GM21423 (cell line): ENCODE measurements around the gene GRIA2.
"Not testable (repeated sequence)": the region's sequence is repeated elsewhere in the genome, so short reads cannot be mapped to it uniquely, and the experiment has no call there.

Experiments used
- ATAC-seq: cut with Tn5 transposase; IDR thresholded peaks from one replicate; pipeline ENCODE4 v1.9.1; 2021; ENCODE audit warnings: mild to moderate bottlenecking, moderate library complexity; ENCODE audit not compliant: unreplicated experiment

The GRIA2 gene

DNA sequence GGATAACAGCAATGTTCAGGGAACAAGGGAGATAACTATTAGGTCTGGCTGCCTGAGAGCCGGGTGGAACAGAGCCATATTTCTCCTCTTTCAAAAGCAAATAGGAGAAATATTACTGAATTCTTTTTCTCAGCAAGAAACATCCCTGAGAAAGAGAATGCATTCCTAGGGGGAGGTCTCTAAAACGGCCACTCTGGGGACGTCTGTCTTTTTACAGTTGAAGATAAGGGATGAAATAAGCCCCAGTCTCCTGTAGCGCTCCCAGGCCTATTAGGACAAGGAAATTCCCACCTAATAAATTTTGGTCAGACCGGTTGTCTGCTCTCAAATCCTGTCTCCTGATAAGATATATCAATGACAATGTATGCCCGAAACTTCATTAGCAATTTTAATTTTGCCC lies 37.6 kb downstream of the GRIA2 start:
- not testable (repeated sequence) for ATAC-seq

DNA sequence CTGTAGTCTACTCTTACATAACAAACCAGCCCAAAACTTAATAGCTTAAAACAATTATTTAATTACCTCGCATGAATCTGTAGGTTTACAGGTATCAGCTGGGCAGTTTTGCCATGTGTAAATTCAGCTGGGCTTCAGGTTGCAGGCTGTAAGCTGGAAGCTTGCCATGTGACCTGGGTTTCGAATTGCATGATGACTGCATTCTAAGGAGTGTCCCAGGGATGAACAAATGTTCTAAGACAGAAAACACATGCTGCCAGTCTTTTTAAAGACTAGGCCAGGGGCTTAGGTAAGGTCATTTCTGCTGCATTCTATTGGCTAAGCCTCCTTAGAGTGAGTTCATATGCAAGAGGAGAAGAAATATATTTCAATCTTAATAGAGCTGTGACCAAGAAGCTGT lies 44.8 kb downstream of the GRIA2 start:
- ATAC-seq, result no peak

DNA sequence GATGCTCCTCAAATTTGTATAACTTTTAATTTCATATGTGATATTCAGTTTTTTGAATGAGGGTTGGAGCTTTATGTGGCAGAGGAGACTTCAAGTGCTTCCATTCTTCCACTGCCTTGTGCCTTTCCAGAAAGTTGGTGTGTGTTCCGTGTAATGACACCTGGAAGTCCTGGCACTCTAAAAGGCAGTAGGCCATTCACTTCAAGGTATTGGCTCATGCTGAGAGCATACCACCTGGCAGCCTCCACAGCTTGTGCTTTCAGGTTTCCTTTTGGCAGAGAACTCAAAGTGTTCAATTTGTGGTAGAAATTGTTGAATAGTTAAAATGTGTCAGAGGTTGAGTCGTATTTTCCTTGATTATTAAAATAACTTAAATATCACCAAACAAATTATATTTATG lies 49.6 kb downstream of the GRIA2 start:
- no peak for ATAC-seq

DNA sequence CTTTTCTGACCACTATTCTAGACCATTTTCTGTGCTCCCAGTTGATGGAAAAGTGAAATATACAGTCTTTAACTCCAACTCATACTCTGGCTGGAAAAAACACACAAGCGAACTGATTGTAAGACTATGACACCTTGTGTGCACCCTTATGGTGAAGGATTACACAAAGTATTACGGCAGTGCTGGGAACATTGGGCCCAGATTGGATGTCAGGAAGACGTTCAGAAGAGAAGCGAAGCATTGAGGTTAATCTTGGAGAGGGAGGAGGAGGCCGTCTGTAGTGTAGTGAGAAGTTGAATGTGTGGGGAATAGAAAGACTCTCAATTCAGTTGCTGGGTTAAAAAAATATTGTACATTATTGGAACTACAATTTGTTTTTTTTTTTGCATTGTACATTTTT lies 50.0 kb downstream of the GRIA2 start:
- no peak for ATAC-seq

DNA sequence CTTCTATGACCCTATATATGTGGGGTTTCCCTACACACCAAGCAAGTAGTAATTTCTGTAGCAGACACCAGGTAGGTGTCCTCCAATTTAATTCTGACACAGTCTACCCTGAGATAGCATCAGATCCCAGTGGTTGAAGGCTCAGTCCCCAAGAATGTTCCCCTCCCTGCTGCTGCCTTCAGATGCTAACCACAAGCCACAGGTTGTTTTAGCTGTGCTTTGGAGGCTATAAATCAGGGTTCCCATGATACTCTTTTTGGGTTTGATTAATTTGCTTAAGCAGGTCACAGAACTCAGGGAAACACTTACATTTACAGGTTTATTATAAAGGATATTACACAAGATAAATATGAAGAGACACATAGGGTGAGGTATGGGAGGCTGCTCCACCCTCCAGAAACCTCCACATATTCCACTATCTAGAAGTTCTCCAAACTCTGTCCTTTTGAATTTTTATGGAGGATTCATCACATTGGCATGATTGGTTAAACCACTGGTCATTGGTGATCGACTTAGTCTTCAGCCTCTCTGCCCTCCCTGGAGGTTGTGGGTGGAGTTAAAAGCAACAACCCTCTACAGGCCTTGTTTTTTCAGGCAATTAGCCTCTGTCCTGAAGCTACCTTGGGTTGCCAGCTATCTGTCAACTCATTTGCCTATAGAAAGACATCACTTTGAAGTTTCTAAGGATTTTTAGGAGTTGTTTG lies 50.8 kb downstream of the GRIA2 start:
- ATAC-seq, result no peak

DNA sequence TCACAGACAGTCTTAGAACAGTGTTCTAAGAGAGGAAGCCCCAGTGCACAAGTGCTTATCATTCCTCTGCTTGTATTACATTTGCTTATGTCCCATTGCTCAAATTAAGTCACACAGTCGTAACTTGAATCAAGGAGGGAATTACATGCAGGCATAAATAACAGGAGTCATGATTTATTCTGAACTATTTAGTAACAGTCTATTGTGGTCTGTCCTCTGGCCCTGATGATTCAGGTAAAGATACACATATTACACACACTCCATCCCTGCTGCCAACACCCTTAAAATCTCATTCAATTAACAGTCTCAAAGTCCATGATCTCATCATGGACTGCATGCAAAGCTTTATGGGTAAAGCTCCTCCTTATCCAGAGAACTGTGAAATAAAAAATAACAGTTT lies 60.1 kb downstream of the GRIA2 start:
- ATAC-seq, result no peak

DNA sequence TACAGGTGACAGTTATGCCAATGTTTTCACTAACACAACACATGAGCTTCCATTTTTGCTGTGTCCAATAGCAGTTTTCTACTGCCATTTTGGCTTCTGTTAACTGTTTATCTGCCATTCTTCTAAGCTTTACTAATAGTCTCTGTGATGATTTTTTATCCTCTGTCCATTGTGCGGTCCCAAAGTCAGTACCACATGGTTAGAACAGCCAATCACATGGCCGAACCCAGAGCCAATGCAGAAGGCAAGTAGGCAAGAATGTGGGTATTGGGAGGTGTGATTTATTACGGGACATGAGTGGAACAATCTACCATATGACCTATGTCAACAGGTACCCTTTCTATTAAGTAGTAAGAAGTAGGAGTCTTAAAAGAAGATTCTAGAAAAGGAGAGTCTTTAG lies 61.5 kb downstream of the GRIA2 start:
- no peak for ATAC-seq

DNA sequence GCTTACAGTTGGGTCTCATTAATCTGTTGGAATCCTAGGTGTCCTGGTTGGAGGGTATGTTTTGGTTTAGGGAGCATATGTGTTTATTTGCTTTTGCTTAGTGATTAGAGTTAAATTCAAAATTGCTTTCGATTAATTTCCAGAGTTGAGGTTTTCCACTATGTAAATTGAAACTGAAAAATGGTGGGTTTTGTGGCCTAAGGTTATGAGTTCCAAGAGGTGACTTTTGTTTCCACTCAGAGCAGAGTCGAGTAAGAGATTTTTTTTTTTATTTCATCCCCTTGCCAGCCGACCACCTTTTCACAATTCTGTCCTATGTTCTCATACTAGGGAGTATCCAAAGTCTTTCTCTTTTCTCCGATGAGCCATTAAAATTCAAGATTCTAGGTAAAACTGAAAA lies 66.9 kb downstream of the GRIA2 start:
- no peak for ATAC-seq

DNA sequence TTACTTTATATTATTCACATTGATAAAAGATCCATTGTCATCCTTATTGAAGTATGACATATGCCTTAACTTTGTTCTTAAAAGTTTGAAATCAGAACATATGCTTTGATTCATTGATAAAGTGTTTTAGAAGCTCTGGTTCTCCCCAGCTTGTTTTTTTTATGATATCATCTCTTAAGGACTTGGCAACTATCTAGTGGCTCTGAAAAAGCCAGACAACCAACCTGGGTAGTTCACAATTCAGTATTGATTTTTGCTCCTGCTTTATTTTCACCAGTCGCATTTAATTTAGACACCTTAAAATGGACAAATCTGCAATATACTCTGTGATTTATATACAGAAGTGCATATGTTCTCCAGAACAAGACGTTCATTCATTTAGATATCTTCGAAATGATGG lies 70.1 kb downstream of the GRIA2 start:
- ATAC-seq, result no peak

DNA sequence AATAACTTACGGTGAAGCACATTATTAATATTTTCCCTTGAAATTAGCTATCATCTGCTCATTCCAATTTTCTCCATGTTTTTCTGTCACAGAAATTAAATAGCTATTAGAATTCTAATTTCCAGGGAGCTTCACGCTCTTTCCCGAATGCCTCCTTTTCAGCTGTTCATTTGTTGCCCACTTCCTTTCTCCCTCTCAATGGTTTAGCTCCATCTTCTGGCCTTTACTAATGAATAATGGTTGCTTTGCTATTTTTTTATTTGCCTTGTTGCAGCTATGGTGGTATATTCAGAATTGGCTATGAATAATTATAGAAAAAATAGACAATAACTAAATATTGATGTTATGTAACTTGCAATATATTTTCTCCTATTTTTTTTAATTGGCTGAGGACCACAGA lies 70.5 kb downstream of the GRIA2 start:
- no peak for ATAC-seq

DNA sequence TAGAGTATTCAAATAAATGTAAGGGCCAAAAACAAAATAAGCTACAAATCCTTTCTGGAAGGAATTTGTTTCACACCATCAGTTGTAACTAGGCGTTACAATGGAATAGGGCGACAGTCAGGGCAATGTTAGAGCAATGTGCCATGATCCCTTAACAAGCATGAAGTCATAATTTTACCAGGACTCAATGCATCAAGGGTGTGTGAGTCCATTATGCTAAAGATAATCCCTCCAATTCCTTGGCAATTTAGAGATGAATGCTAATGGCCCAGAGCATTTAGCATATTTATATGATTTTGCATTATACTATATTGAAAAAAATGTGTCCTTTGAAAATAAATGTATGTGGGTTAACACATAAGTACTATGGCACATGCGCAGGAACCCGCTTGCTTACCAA lies 73.1 kb downstream of the GRIA2 start:
- ATAC-seq, result no peak

DNA sequence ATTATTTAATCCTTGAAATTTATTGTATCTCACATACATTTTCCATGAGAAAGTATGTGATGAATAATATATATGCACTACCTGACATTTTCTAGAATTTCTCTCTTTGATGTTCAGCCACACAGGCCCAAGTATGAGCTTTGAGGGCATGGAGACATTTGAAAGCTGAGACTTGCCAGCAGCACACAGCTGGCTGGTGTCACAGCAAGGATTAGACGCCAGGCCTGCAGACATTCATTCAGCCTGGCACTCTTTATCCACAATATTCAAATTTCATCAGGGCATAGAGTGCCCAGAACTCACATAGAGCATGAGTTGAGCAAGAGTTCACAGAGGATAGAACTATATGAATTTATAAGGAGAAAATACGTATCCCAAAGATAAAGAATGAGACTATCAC lies 74.0 kb downstream of the GRIA2 start:
- ATAC-seq, result no peak

DNA sequence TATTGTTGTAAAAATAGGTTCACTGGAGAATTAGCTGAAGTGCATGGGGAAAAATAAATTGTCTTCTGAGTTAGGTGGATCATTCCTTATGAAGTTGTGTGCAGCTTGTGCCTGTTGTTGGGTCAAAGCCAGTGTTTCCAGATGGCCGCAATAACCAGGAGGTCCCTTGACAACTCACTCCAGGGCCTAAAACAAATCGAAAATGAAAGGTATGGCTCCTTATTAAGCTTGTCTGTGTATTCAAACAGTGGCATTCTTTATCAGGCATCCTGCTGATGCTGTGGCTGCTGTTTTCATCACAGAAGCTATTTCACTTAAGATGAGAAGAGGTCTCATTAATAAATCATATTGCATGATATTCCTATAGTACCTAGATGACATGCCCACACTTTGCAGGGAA lies 80.2 kb downstream of the GRIA2 start:
- no peak for ATAC-seq

DNA sequence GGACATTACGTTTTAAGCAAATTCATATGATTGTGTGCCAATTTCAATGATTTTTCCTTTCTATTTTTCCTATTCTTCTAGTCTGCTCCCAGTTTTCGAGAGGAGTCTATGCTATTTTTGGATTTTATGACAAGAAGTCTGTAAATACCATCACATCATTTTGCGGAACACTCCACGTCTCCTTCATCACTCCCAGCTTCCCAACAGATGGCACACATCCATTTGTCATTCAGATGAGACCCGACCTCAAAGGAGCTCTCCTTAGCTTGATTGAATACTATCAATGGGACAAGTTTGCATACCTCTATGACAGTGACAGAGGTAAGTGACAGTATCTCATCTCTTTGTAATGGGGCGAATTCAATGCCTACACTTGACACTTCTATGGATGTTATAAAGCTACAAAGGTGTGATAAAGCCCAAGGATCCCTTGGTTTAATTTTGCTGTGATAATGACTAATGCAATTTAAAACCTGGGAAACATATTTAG lies 83.0 kb downstream of the GRIA2 start:
- no peak for ATAC-seq

DNA sequence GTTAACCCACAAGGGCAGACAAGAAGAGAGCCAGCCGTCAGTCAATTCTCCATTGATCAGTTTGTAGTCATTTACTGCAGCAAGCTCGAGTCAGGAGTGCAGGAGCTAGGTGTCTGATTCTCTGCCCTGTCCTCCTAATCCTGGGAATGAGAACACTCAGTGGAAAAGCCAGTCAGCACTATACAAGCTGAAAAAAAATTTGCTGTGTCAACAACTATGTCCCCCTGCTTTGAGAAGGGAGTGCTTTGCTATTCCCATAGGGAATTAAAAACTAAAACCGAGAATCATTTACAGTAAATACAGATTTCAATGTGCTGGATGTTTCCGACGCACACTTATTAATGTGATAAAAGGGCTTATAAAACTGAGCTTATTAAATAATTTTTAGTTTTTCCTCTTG lies 84.2 kb downstream of the GRIA2 start:
- no peak for ATAC-seq

DNA sequence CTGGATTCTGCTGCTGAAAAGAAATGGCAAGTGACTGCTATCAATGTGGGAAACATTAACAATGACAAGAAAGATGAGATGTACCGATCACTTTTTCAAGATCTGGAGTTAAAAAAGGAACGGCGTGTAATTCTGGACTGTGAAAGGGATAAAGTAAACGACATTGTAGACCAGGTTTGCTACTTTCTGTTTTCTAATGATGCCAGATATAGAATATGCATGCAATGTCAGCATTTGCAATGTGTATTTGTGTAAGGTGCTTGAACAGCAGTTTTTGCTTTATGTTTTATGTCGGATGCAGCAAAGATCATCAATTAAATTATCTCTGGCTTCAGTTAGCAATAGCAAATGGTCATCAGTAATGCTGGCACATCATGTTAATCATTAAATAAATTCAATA lies 92.2 kb downstream of the GRIA2 start:
- no peak for ATAC-seq

DNA sequence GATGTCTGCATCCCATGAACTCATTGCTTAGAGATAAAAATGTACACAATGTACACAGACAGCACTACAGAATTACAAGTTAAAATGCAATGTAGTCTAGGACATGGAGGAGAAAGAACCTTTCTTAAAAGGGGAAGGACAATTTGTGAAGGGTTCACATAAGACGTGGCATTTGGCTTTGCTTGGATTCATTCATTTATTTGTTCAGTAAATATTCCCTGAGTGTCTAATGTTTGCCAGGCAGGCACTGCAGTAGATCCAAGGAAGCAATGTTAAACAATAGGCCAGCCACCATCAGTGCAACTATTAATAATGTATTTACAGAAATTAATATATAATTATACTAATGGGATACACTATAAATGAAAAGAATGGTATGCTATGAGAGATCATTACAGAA lies 94.4 kb downstream of the GRIA2 start:
- ATAC-seq, result no peak

DNA sequence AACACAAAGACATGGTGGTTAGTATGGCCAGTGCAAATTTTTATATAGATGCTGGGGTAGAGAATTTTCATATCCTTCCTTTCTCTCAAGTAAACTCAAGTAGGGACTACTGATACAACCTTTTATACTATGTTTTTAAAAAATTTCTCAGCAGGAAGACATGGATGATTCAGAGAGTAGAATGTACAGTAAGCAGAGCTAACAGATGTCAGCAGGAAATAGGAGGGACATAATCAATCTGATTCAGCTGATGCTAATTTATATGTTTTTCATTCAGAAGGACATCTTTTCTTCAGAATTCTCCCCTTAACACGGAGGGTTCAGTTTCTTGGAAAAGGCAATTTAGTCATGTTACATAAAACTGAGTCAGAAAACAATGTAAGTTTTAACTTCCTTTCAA lies 95.4 kb downstream of the GRIA2 start:
- ATAC-seq, result no peak

DNA sequence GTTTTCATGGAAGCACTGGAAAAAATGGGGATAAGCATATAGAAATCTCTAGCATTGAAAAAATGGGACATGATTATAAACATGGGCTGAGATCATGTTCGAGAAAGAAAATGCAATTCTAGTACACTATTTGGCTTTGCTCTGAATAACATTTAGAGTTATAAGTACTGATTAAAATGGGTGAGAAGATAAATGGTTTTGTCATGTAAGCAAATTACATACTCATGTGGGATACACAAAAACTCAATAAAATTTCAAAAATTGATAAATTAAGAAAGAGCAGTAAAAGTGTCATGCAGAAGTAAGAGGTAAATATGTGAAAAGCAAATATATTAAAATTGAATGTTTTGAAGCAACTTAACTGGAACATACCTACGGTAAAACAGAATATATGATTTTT lies 99.6 kb downstream of the GRIA2 start:
- no peak for ATAC-seq

DNA sequence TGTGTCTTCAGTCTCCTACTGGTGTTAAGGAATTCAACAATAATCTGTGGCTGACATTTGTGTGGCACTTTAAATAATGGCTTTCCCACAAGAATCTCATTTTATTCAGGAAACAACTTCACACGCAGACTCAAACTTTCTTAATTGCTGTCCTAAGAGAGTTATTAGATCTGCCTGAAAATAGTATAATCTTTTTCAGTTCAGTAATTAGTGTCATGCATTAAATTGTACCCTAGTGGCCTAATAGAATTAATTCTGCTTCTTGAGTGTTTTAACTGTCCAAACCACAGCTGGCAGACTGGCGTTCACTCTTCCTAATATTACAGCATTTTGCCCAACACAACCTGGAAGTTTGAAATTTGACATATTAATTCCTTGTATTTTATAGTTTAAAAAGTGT lies 107.1 kb downstream of the GRIA2 start:
- ATAC-seq, result no peak

DNA sequence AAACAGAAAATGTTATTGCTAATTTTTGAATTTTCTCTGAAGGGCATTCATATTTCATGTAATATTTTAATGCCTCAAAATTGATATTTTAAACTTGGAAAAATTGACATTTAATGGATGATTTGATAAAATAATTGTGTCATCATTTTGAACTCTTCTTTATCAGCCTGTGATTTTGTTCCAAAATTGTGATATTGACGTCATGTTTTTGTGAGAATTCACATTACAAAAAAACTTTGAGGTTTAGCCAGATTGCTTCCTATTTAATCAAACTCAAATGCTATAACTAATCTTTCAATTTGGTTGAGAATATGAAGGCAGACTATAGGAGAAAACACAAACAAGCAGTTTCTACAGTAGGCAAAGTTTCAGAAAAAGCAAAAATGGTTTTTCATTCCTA lies 137.4 kb downstream of the GRIA2 start:
- no peak for ATAC-seq

DNA sequence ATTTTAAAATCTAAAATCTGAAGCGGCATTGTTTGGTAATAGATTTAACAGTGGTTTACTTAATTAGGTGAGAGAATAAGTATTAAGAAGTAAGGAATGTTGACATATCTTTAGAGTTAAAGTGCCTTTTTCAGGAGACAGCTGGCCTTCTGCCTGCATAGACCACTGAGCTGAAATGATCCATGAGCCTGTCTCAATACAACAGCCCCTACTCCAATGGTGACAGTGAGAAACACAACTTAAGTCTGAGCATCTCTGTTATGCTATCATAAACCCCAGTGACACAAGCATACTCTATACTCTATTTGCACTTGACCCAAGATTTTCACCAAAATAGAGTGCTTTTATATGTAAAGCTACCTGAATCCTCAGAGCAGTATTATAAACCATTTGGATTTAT lies 137.9 kb downstream of the GRIA2 start:
- ATAC-seq, result no peak

DNA sequence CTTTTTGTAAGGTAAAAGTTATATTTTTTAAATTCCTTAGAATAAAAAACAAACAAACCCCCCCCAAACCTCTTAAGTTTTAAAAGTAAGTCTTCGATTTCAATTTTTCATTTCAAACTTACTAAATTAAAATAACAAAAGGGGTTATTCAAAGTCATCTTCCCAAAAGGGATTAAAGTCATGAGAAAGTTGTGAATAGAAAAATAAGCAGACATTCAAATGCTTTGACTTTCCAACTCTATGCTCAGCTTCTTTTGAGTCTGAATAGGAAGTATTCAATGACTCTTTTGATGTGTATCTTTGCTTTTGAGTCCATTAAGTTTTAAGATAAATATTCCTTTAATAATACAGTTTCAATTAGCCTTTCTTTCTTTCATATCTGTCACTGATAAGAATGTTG lies 138.3 kb downstream of the GRIA2 start:
- no peak for ATAC-seq
